Hepatic stellate cell (primary cell): ENCODE data around the gene RNF223.
A peak's percentile ranks its signal among the peaks of the same experiment; 100 is the strongest.
"Not testable (repeated sequence)": the region's sequence is repeated elsewhere in the genome, so short reads cannot be mapped to it uniquely, and the experiment has no call there.

ENCODE experiments used
- DNase-seq: peaks from one replicate; pipeline ENCODE4 v3.0.0; 2011; ENCODE audit warnings: low spot score

Gene RNF223

GRCh38 chr1:1060281-1061000 is 13.7 kb downstream of the RNF223 start:
- no peak for DNase-seq

GRCh38 chr1:1059494-1060280 is 14.4 kb downstream of the RNF223 start:
- DNase-seq: peak; percentile 92

DNA sequence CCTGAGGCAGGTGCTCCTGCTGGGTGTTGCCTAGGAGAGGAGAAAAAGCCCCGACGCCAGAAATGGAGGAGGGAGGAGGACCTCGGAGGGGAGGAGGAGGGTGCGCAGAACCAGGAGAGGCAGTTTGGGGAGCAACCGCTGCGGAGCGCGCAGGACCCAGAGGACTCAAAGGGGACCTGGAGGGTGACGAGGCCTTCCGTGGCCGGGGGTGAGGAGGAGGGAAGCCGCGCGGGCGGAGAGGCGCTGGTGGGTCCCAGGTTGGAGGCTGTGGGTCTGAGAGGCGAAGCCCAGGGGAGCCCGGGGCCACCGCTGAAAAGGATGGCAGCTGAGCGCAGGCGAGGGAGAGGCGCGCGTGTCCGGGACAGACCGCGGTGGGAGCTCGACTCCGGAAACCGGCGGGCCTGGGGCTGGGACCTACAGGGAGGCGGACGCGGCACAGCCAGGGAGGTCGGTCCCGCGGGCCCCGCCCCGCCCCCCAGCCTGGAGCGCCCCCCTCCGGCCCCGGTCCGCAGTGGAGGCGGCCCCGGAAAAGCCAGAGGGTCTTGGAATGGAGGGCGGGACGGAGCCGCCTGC is 15.1 kb downstream of the RNF223 start:
- peak; percentile 61 for DNase-seq

DNA sequence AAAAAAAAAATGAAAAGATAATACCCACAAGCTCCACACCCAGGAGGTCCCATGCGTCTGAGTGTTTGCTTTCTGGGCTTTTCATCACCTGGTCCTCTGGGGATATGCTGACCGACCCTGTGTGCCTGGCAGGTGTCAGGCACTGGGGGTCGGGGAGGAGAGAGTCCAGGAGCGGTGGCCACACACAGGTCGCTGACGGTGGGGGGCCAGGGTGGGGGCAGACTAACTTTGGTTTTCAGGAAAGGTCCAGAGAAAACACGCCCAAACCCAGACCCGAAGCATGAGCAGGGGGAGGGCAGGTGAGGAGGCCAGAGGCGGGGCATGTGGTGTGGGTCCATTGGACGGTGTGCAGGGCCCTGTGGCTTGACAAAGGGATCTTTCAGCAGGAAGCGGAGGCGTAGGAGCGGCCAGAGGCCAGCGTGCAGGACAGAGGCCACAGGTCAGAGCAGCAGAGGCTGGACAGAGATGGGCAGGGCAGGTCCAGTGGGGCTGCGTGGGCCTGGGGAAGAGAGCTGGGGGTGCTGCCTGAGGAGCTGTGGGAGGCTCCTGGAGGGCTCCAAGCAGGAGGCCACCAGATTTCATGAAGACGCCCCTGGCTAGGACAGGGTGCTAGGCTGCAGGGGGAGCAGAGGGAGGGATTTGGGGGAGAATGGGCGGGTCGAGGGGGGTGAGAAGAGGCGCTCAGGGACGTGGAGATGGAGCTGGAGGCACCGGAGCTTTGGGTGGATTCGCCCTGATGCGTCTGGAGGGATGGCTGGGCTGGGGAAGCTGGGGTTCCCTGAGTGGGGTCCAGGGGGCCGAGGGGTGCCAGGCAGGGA is 15.8 kb downstream of the RNF223 start:
- no peak for DNase-seq

DNA sequence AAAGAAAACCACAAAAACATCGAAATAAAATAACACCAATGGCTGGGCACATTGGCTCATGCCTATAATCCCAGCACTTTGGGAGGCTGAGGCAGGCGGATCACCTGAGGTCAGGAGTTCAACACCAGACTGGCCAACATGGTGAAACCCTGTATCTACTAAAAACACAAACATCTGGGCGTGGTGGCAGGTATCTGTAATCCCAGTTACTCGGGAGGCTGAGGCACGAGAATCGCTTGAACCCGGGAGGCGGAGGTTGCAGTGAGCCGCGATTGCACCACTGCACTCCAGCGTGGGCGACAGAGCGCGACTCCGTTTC is 16.4 kb downstream of the RNF223 start:
- not testable (repeated sequence) for DNase-seq

DNA sequence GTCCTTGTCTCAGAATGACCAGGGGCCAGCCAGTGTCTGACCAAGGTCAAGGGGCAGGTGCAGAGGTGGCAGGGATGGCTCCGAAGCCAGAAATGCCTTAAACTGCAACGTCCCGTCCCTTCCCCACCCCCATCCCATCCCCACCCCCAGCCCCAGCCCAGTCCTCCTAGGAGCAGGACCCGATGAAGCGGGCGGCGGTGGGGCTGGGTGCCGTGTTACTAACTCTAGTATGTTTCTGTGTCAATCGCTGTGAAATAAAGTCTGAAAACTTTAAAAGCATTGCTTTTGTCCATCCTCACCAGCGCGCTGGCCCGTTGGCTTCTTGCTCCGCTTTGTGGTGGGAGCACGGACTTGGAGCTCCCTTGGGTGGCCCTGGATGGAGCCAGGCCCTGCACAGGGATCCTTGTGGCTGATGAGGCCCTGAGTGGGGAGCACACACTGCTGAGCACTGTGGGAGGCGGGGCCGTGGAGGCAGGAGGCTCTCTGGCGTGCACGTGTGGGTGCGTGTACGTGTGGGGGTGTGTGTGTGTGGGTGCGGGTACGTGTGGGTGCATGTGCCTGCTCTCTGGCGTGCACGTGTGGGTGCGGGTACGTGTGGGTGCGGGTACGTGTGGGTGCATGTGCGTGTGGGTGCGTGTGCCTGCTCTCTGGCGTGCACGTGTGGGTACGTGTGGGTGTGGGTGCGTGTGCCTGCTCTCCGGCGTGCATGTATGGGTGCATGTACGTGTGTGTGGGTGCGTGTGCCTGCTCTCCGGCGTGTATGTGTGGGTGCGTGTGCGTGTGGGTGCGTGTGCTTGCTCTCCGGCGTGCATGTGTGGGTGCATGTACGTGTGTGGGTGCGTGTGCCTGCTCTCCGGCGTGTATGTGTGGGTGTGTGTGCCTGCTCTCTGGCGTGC is 18.0 kb downstream of the RNF223 start:
- DNase-seq: no peak

DNA sequence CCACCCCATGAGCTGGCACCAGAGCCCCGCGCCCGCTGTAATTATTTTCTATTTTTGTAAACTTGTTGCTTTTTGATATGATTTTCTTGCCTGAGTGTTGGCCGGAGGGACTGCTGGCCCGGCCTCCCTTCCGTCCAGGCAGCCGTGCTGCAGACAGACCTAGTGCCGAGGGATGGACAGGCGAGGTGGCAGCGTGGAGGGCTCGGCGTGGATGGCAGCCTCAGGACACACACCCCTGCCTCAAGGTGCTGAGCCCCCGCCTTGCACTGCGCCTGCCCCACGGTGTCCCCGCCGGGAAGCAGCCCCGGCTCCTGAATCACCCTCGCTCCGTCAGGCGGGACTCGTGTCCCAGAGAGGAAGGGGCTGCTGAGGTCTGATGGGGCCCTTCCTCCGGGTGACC is 19.1 kb downstream of the RNF223 start:
- DNase-seq: no peak

DNA sequence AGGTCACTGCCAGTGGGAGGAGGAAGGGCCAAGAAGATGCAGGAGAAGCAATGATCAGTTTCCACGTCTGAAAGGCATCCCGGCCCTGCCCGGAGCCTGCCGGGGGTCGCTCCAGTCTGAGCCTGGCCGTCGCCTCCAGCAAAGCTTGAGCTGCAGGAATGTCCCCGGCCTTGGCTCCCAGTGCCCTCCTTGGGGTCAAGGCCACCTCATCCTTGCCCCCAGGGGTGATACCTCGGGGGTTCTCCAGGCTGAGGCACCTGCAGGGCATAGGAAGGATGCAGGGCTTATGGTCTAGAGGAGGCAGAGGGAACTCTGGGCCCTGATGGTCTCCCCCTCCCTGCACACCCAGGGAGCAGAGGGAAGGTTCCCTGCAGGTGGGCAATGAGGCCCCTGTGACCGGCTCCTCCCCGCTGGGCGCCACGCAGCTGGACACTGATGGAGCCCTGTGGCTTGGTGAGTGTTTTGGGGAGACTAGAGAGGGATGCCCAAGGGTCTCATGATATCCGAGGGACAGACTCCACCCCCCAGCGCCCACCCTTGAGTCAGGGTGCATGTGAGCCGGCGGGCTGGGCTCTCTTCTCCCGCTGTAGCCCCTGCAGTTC is 19.9 kb downstream of the RNF223 start:
- DNase-seq: no peak

GRCh38 chr1:1053682-1054081 is 20.4 kb downstream of the RNF223 start:
- DNase-seq: no peak

DNA sequence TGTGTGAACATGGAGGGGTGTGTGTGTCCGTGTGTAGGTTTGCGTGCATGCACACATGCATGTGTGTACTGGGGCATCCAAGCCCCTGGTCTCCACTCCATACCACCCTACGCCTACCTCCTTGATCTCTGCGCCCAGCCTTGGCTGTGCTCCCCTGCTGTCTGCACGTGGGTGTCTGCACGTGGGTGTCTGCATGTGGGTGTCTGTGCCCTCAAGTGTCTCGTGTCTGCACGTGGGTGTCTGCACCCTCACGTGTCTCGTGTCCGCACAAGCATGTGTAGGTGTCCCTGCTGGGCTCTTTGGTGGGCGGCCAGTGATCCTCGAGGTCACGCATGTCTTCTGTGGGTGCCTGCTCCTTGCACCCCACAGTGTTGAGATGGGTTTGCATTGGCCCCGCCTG is 21.1 kb downstream of the RNF223 start:
- no peak for DNase-seq

DNA sequence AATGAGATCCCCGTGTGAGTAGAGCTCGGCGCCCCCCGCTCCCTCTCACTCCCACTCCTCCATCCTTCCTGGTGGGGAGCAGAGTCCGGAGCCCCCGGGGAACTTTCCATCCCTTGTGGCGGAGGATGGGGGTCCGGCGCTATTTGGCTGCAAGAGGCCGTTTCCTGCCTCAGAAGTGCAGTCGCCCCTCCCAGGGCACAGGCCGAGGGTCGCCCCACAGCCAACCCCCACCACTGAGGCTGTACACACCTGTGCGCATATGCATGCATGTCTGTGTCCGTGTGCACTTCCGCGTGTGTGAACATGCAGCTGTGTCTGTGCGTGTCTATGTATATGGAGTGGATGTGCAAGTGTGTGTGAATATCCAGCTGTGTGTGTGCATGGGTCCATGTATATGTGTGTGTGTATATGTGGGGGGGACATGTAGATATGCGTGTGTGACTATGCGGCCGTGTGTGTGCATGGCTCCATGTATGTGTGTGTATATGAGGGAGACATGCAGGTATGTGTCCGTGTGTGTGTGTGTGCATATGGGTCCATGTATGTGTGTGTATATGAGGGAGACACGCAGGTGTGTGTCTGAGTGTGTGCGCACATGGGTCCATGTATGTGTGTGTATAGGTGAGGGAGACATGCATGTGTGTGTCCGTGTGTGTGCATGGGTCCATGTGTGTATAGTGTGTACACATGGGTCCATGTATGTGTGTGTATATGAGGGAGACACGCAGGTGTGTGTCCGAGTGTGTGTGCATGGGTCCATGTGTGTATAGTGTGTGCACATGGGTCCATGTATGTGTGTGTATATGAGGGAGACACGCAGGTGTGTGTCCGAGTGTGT is 21.9 kb downstream of the RNF223 start:
- no peak for DNase-seq

DNA sequence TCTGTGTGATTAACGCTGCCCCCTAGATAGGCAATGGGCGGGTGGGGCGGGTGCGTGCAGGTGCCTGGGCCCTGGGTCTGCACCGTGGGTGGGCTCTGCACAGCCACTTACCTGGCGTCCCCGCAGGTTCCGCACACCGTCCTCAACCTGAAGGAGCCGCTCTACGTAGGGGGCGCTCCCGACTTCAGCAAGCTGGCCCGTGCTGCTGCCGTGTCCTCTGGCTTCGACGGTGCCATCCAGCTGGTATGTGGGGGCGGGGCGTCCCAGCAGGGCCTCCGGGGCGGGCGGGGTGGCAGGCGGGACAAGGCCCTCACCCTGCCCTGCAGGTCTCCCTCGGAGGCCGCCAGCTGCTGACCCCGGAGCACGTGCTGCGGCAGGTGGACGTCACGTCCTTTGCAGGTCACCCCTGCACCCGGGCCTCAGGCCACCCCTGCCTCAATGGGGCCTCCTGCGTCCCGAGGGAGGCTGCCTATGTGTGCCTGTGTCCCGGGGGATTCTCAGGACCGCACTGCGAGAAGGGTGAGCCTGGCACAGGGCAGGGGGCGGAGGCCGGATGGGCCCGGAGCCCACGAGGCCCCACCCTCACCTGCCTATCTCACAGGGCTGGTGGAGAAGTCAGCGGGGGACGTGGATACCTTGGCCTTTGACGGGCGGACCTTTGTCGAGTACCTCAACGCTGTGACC is 22.8 kb downstream of the RNF223 start:
- no peak for DNase-seq

- DNase-seq: no peak
Measured at GRCh38 chr1:1050577-1051052, 23.5 kb downstream of the RNF223 start.

DNA sequence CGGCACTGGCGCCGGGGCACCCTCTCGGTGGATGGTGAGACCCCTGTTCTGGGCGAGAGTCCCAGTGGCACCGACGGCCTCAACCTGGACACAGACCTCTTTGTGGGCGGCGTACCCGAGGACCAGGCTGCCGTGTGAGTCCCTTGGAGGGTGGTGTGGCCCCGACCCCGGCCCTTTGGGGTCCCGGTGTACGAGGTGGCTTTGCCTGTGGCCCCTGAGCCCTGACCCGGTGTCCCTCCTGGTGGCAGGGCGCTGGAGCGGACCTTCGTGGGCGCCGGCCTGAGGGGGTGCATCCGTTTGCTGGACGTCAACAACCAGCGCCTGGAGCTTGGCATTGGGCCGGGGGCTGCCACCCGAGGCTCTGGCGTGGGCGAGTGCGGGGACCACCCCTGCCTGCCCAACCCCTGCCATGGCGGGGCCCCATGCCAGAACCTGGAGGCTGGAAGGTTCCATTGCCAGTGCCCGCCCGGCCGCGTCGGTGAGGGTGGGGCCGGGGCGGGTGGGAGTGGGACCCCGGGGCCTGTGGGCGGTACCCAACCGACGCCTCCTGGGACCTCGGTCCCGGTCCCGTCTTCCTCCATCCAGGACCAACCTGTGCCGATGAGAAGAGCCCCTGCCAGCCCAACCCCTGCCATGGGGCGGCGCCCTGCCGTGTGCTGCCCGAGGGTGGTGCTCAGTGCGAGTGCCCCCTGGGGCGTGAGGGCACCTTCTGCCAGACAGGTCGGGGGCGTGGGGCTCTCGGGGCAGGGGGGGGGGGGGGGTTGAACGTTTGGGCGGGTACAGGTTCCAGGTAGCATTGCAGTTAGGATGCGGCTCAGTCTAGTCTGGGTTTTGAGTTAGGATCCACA is 24.6 kb downstream of the RNF223 start:
- DNase-seq: no peak

- no peak for DNase-seq
Measured at GRCh38 chr1:1048765-1049164, 25.3 kb downstream of the RNF223 start.

GRCh38 chr1:1047963-1048362 is 26.1 kb downstream of the RNF223 start:
- DNase-seq: no peak

DNA sequence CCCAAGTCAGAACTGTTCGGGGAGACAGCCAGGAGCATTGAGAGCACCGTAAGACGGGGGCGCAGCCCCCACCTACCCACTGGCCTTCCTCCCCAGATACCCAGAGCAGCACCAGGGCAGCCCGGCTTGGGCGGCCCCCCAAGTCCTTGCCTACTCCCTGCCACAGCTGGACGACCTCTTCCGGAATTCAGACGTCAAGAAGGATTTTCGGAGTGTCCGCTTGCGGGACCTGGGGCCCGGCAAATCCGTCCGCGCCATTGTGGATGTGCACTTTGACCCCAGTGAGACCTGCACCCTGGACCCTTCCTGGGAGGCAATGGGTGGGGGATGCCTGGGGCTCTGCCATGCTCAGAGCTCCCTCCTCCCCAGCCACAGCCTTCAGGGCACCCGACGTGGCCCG is 26.7 kb downstream of the RNF223 start:
- no peak for DNase-seq

DNA sequence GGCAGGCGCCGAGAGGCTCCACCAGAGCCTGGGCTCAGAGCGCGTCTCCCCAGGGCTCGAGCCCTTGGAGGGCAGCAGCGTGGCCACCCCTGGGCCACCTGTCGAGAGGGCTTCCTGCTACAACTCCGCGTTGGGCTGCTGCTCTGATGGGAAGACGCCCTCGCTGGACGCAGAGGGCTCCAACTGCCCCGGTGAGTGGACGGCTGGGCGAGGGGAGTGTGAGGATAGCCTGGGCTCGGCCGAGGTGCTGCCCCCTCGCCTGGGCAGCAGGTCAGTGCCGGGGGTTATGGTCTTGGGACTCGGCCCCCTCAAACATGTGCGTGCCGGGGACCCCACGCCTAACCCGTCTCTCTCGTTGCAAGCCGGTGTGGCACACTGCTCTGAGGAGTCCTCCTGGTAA is 27.3 kb downstream of the RNF223 start:
- no peak for DNase-seq

- DNase-seq: no peak
Measured at GRCh38 chr1:1046243-1046642, 27.9 kb downstream of the RNF223 start.
